ENCODE measurements around the gene DCAF10. TPM values are rescaled to one million over a fixed set of nuclear protein-coding genes. Genes with fewer than 3 reads are reported as not detected.
"Not testable (repeated sequence)": the region's sequence is repeated elsewhere in the genome, so short reads cannot be mapped to it uniquely, and the experiment has no call there.

Gene DCAF10
- total RNA-seq, 1 experiment from 2014 or later: 34.8 TPM

GRCh38 chr9:37904445-37905130 lies 104.0 kb downstream of the DCAF10 start:
- H3K4me1 ChIP-seq (ENCODE audit: low read length): peaks cover 26% of the 10 kb centered on the region
- H3K27me3 ChIP-seq (ENCODE audit: low read length): no peaks in the 10 kb centered on the region
- peaks cover 36% of the 10 kb centered on the region for H3K79me2 ChIP-seq (ENCODE audit: low read length)
- H3K4me3 ChIP-seq (ENCODE audit: low read length): peak overlapping the region; percentile 79
- no peaks in the 10 kb centered on the region for H3K9me3 ChIP-seq (ENCODE audit: low read length)
- no peak overlapping the region for H3K27ac ChIP-seq (ENCODE audit: low read length)
- no peak for DNase-seq
- H3K9ac ChIP-seq (ENCODE audit: low read length): peak overlapping the region; percentile 88
- 0 out of 2 replicates have a peak, but pooled peaks cover 3% of the 10 kb centered on the region for H3K36me3 ChIP-seq (ENCODE audit: insufficient read depth, low read length)
- H4K20me1 ChIP-seq (ENCODE audit: insufficient read depth, low read depth, low read length): no peaks in the 10 kb centered on the region; the same call in 1 of the 2 replicates
- peak overlapping the region; percentile 72 for H3K4me2 ChIP-seq (ENCODE audit: low read depth, low read length, poor library complexity, severe bottlenecking)
- H3K9me2 ChIP-seq (replicated peaks; ENCODE audit: insufficient read depth, low read length): no peaks in the 10 kb centered on the region
- H2AFZ ChIP-seq (ENCODE audit: low read length): peak overlapping the region; percentile 40; the same call in 1 of the 2 replicates

- Histone ChIP-seq H3K79me2 (ENCODE audit: low read length) (peaks cover 36% of the 10 kb centered on the region), H3K9ac (ENCODE audit: low read length) (peak overlapping the region; percentile 88), H3K4me1 (ENCODE audit: low read length) (peaks cover 26% of the 10 kb centered on the region), H4K20me1 (ENCODE audit: insufficient read depth, low read depth, low read length) (no peaks in the 10 kb centered on the region; the same call in 1 of the 2 replicates), H3K9me3 (ENCODE audit: low read length) (no peaks in the 10 kb centered on the region), H3K4me2 (ENCODE audit: low read depth, low read length, poor library complexity, severe bottlenecking) (peak overlapping the region; percentile 72), H3K36me3 (ENCODE audit: insufficient read depth, low read length) (0 out of 2 replicates have a peak, but pooled peaks cover 3% of the 10 kb centered on the region), H3K9me2 (replicated peaks; ENCODE audit: insufficient read depth, low read length) (no peaks in the 10 kb centered on the region), H3K4me3 (ENCODE audit: low read length) (peak overlapping the region; percentile 79; the same call in 1 of the 2 replicates), H2AFZ (ENCODE audit: low read length) (no peak overlapping the region), H3K27ac (ENCODE audit: low read length) (no peak overlapping the region), H3K27me3 (ENCODE audit: low read length) (no peaks in the 10 kb centered on the region)
- DNase-seq: no peak
These were observed 104.5 kb downstream of the DCAF10 start for GRCh38 chr9:37905131-37905505.

- no peaks in the 10 kb centered on the region for H3K9me2 ChIP-seq (replicated peaks; ENCODE audit: insufficient read depth, low read length)
- no peaks in the 10 kb centered on the region for H3K27me3 ChIP-seq (ENCODE audit: low read length)
- no peaks in the 10 kb centered on the region for H3K9me3 ChIP-seq (ENCODE audit: low read length)
These were observed 105.2 kb downstream of the DCAF10 start for GRCh38 chr9:37905776-37906175.

GRCh38 chr9:37906312-37907239 lies 106.0 kb downstream of the DCAF10 start:
- Histone ChIP-seq H3K9ac (ENCODE audit: low read length) (no peak overlapping the region), H3K36me3 (ENCODE audit: insufficient read depth, low read length) (no peaks in the 10 kb centered on the region), H3K9me3 (ENCODE audit: low read length) (no peaks in the 10 kb centered on the region), H2AFZ (ENCODE audit: low read length) (no peak overlapping the region), H3K27ac (ENCODE audit: low read length) (no peak overlapping the region), H3K27me3 (ENCODE audit: low read length) (no peaks in the 10 kb centered on the region), H4K20me1 (ENCODE audit: insufficient read depth, low read depth, low read length) (no peaks in the 10 kb centered on the region; the same call in 1 of the 2 replicates), H3K4me1 (ENCODE audit: low read length) (peaks cover 28% of the 10 kb centered on the region), H3K79me2 (ENCODE audit: low read length) (peaks cover 22% of the 10 kb centered on the region), H3K4me3 (ENCODE audit: low read length) (no peak overlapping the region), H3K4me2 (ENCODE audit: low read depth, low read length, poor library complexity, severe bottlenecking) (no peak overlapping the region), H3K9me2 (replicated peaks; ENCODE audit: insufficient read depth, low read length) (no peaks in the 10 kb centered on the region)
- no peak for DNase-seq

More at GRCh38 chr9:37905776-37906175, 105.2 kb downstream of the DCAF10 start:
- Histone ChIP-seq H3K27ac (ENCODE audit: low read length) (no peak overlapping the region), H3K4me2 (ENCODE audit: low read depth, low read length, poor library complexity, severe bottlenecking) (no peak overlapping the region), H3K4me3 (ENCODE audit: low read length) (no peak overlapping the region), H3K79me2 (ENCODE audit: low read length) (peaks cover 30% of the 10 kb centered on the region), H4K20me1 (ENCODE audit: insufficient read depth, low read depth, low read length) (no peaks in the 10 kb centered on the region; the same call in 1 of the 2 replicates), H2AFZ (ENCODE audit: low read length) (no peak overlapping the region), H3K9ac (ENCODE audit: low read length) (no peak overlapping the region), H3K4me1 (ENCODE audit: low read length) (peaks cover 26% of the 10 kb centered on the region), H3K36me3 (ENCODE audit: insufficient read depth, low read length) (0 out of 2 replicates have a peak, but pooled peaks cover 3% of the 10 kb centered on the region)
- no peak for DNase-seq

GRCh38 chr9:37908283-37908682 lies 107.7 kb downstream of the DCAF10 start:
- H3K79me2 ChIP-seq (ENCODE audit: low read length): peaks cover 4% of the 10 kb centered on the region
- no peaks in the 10 kb centered on the region; the same call in 1 of the 2 replicates for H4K20me1 ChIP-seq (ENCODE audit: insufficient read depth, low read depth, low read length)
- DNase-seq: no peak
- H3K4me2 ChIP-seq (ENCODE audit: low read depth, low read length, poor library complexity, severe bottlenecking): no peak overlapping the region
- no peak overlapping the region for H3K9ac ChIP-seq (ENCODE audit: low read length)
- no peak overlapping the region for H2AFZ ChIP-seq (ENCODE audit: low read length)
- peaks cover 28% of the 10 kb centered on the region for H3K4me1 ChIP-seq (ENCODE audit: low read length)
- H3K9me2 ChIP-seq (replicated peaks; ENCODE audit: insufficient read depth, low read length): no peaks in the 10 kb centered on the region
- H3K27me3 ChIP-seq (ENCODE audit: low read length): no peaks in the 10 kb centered on the region
- H3K36me3 ChIP-seq (ENCODE audit: insufficient read depth, low read length): no peaks in the 10 kb centered on the region
- H3K4me3 ChIP-seq (ENCODE audit: low read length): no peak overlapping the region
- no peak overlapping the region for H3K27ac ChIP-seq (ENCODE audit: low read length)
- no peaks in the 10 kb centered on the region for H3K9me3 ChIP-seq (ENCODE audit: low read length)

- no peaks in the 10 kb centered on the region; the same call in 1 of the 2 replicates for H3K79me2 ChIP-seq (ENCODE audit: low read length)
- H3K4me2 ChIP-seq (ENCODE audit: low read depth, low read length, poor library complexity, severe bottlenecking): no peak overlapping the region
- H3K27me3 ChIP-seq (ENCODE audit: low read length): no peaks in the 10 kb centered on the region
- H3K9me2 ChIP-seq (replicated peaks; ENCODE audit: insufficient read depth, low read length): no peaks in the 10 kb centered on the region
- H3K4me3 ChIP-seq (ENCODE audit: low read length): no peak overlapping the region
- no peaks in the 10 kb centered on the region for H4K20me1 ChIP-seq (ENCODE audit: insufficient read depth, low read depth, low read length)
- DNase-seq: no peak
- no peak overlapping the region for H3K9ac ChIP-seq (ENCODE audit: low read length)
- no peaks in the 10 kb centered on the region for H3K36me3 ChIP-seq (ENCODE audit: insufficient read depth, low read length)
- no peak overlapping the region for H3K27ac ChIP-seq (ENCODE audit: low read length)
- H2AFZ ChIP-seq (ENCODE audit: low read length): no peak overlapping the region
- H3K4me1 ChIP-seq (ENCODE audit: low read length): peaks cover 31% of the 10 kb centered on the region
- H3K9me3 ChIP-seq (ENCODE audit: low read length): no peaks in the 10 kb centered on the region
These were observed 108.1 kb downstream of the DCAF10 start for GRCh38 chr9:37908698-37909186.

GRCh38 chr9:37909326-37909725 lies 108.7 kb downstream of the DCAF10 start:
- Histone ChIP-seq H3K27me3 (ENCODE audit: low read length) (no peaks in the 10 kb centered on the region), H3K9me3 (ENCODE audit: low read length) (no peaks in the 10 kb centered on the region), H3K79me2 (ENCODE audit: low read length) (no peaks in the 10 kb centered on the region), H3K4me1 (ENCODE audit: low read length) (peaks cover 37% of the 10 kb centered on the region), H3K4me3 (ENCODE audit: low read length) (no peak overlapping the region), H3K4me2 (ENCODE audit: low read depth, low read length, poor library complexity, severe bottlenecking) (no peak overlapping the region), H4K20me1 (ENCODE audit: insufficient read depth, low read depth, low read length) (no peaks in the 10 kb centered on the region), H3K9ac (ENCODE audit: low read length) (no peak overlapping the region), H3K27ac (ENCODE audit: low read length) (no peak overlapping the region), H2AFZ (ENCODE audit: low read length) (no peak overlapping the region), H3K9me2 (replicated peaks; ENCODE audit: insufficient read depth, low read length) (no peaks in the 10 kb centered on the region), H3K36me3 (ENCODE audit: insufficient read depth, low read length) (no peaks in the 10 kb centered on the region)
- DNase-seq: no peak

GRCh38 chr9:37909836-37910235 lies 109.2 kb downstream of the DCAF10 start:
- not testable (repeated sequence) for H3K9ac ChIP-seq (ENCODE audit: low read length); H3K9me2 ChIP-seq (replicated peaks; ENCODE audit: insufficient read depth, low read length); H3K27me3 ChIP-seq (ENCODE audit: low read length); H3K4me2 ChIP-seq (ENCODE audit: low read depth, low read length, poor library complexity, severe bottlenecking); H2AFZ ChIP-seq (ENCODE audit: low read length); H3K4me3 ChIP-seq (ENCODE audit: low read length); H3K36me3 ChIP-seq (ENCODE audit: insufficient read depth, low read length); H3K27ac ChIP-seq (ENCODE audit: low read length); DNase-seq; H3K79me2 ChIP-seq (ENCODE audit: low read length); H4K20me1 ChIP-seq (ENCODE audit: insufficient read depth, low read depth, low read length); H3K9me3 ChIP-seq (ENCODE audit: low read length)
- peaks cover 35% of the 10 kb centered on the region for H3K4me1 ChIP-seq (ENCODE audit: low read length)
